Measurements from ENCODE around the gene ADAP1.

The ADAP1 gene

GRCh38 chr7:908591-909357, 45.7 kb downstream of the ADAP1 start:
- peak overlapping the region; percentile 22; the same call in 1 of the 2 replicates for H3K4me3 ChIP-seq (ENCODE audit: low read length)
- peak; percentile 63 for TF ChIP-seq CTCF (conservative IDR thresholded peaks at IDR 0.05; ENCODE audit: low read length)
- DNase-seq (ENCODE audit: low read depth) = peak; percentile 37

GRCh38 chr7:908159-908581, 46.3 kb downstream of the ADAP1 start:
- no peak for TF ChIP-seq CTCF (conservative IDR thresholded peaks at IDR 0.05; ENCODE audit: low read length)
- H3K4me3 ChIP-seq (ENCODE audit: low read length) = no peak overlapping the region
- DNase-seq (ENCODE audit: low read depth) = no peak

GRCh38 chr7:907158-907980, 47.1 kb downstream of the ADAP1 start:
- no peak for DNase-seq (ENCODE audit: low read depth)
- no peak overlapping the region for H3K4me3 ChIP-seq (ENCODE audit: low read length)
- no peak for TF ChIP-seq CTCF (conservative IDR thresholded peaks at IDR 0.05; ENCODE audit: low read length)

GRCh38 chr7:906776-907157, 47.7 kb downstream of the ADAP1 start:
- TF ChIP-seq CTCF (conservative IDR thresholded peaks at IDR 0.05; ENCODE audit: low read length) = no peak
- H3K4me3 ChIP-seq (ENCODE audit: low read length) = no peak overlapping the region
- DNase-seq (ENCODE audit: low read depth) = no peak

GRCh38 chr7:904847-905246, 49.6 kb downstream of the ADAP1 start:
- DNase-seq (ENCODE audit: low read depth) = peak; percentile 72
- H3K4me3 ChIP-seq (ENCODE audit: low read length) = peak overlapping the region; percentile 39
- no peak for TF ChIP-seq CTCF (conservative IDR thresholded peaks at IDR 0.05; ENCODE audit: low read length)

- DNase-seq (ENCODE audit: low read depth) = no peak
These were observed 50.3 kb downstream of the ADAP1 start for GRCh38 chr7:903921-904755.

More at GRCh38 chr7:903921-904755, 50.3 kb downstream of the ADAP1 start:
- peak overlapping the region; percentile 39 for H3K4me3 ChIP-seq (ENCODE audit: low read length)
- TF ChIP-seq CTCF (conservative IDR thresholded peaks at IDR 0.05; ENCODE audit: low read length) = no peak
